Smooth muscle cell (in vitro differentiated cells): ENCODE data around the gene FNDC3B. TPM values are rescaled to one million over a fixed set of nuclear protein-coding genes. Genes with fewer than 3 reads are reported as not detected.

Experiments
- DNase-seq: peaks from one replicate; lab custom pipeline; 2025; ENCODE audit not compliant: unreplicated experiment; lab: John Stamatoyannopoulos, UW
- H2AFZ ChIP-seq: fragments of 200-600 bp; sonication (generic); 2 replicates; pipeline ENCODE4 v1.6.0; 2016; ENCODE audit warnings: antibody characterized with exemption, low read depth, mild to moderate bottlenecking
- H3F3A ChIP-seq: fragments of 200-600 bp; sonication (generic); 2 replicates; pipeline ENCODE4 v1.6.0; 2017; ENCODE audit warnings: antibody characterized with exemption, low read depth
- H3K27ac ChIP-seq: fragments of 200-600 bp; sonication (generic); 2 replicates; pipeline ENCODE4 v1.5.1; 2016; ENCODE audit warnings: low read depth, mild to moderate bottlenecking
- H3K27me3 ChIP-seq: fragments of 200-600 bp; sonication (generic); 2 replicates; pipeline ENCODE4 v1.6.1; 2016; ENCODE audit warnings: low read depth, mild to moderate bottlenecking
- H3K36me3 ChIP-seq: fragments of 200-600 bp; sonication (generic); 2 replicates; pipeline ENCODE4 v1.5.1; 2016; ENCODE audit warnings: low read depth
- H3K4me1 ChIP-seq: fragments of 200-600 bp; sonication (generic); 2 replicates; pipeline ENCODE4 v1.5.1; 2016; ENCODE audit warnings: low read depth
- H3K4me2 ChIP-seq: fragments of 200-600 bp; sonication (generic); 2 replicates; pipeline ENCODE4 v1.6.0; 2016; ENCODE audit warnings: mild to moderate bottlenecking
- H3K4me3 ChIP-seq: fragments of 200-600 bp; sonication (generic); 2 replicates; pipeline ENCODE4 v1.5.1; 2016; ENCODE audit warnings: mild to moderate bottlenecking
- H3K79me2 ChIP-seq: fragments of 200-600 bp; sonication (generic); 2 replicates; pipeline ENCODE4 v1.6.0; 2016; ENCODE audit warnings: low read depth, mild to moderate bottlenecking
- H3K9ac ChIP-seq: fragments of 200-600 bp; sonication (generic); 2 replicates; pipeline ENCODE4 v1.6.0; 2016; ENCODE audit warnings: low read depth
- H3K9me3 ChIP-seq: fragments of 200-600 bp; sonication (generic); replicated peaks from 2 replicates; pipeline ENCODE4 v1.5.1; 2016; ENCODE audit warnings: low read depth
- H4K20me1 ChIP-seq: fragments of 200-600 bp; sonication (generic); 2 replicates; pipeline ENCODE4 v1.6.0; 2016; ENCODE audit warnings: low read depth
- CTCF ChIP-seq: fragments of 200-600 bp; sonication (generic); IDR thresholded peaks from 2 replicates; pipeline ENCODE4 v1.5.1; 2017; ENCODE audit warnings: borderline replicate concordance, mild to moderate bottlenecking, antibody characterized with exemption; ENCODE audit not compliant: insufficient read depth, poor library complexity, severe bottlenecking
- WGBS: methylation state at CpG from one replicate; pipeline ENCODE4 v1.1.7; 2016; ENCODE audit warnings: low lambda C conversion rate; 5-methylcytosine and 5-hydroxymethylcytosine counted together
- polyA plus RNA-seq: library from polyadenylated mRNA; unstranded; fragments of >200 nt; fragmentation: Nextera tagmentation; extraction: Ambion mirVana; gene quantifications from 2 replicates; pipeline ENCODE4 v1.2.1, GENCODE V29; 2016
- total RNA-seq: library from RNA; depleted of rRNA; stranded (reverse); fragments of >200 nt; gene quantifications from 2 replicates; pipeline ENCODE4 v1.2.3, GENCODE V29; 2014

The FNDC3B gene
- total and polyA plus RNA-seq, 2 experiments from 2014 or later = 149 to 294 TPM

GRCh38 chr3:172054115-172054764, 14.9 kb downstream of the FNDC3B start:
- Histone ChIP-seq H3K79me2 (peaks cover 99% of the 10 kb centered on the region), H4K20me1 (peaks cover 100% of the 10 kb centered on the region), H3K4me2 (peak overlapping the region; percentile 76), H3F3A (peaks cover 45% of the 10 kb centered on the region), H3K27ac (peak overlapping the region; percentile 89), H3K4me3 (no peak overlapping the region), H3K4me1 (peaks cover 40% of the 10 kb centered on the region), H3K9ac (no peak overlapping the region), H3K36me3 (peaks cover 4% of the 10 kb centered on the region), H3K27me3 (no peaks in the 10 kb centered on the region), H2AFZ (no peak overlapping the region), H3K9me3 (no peaks in the 10 kb centered on the region)
- TF ChIP-seq CTCF = no peak
- WGBS = 85% methylated on average over 6 of the region's 6 CpGs
- DNase-seq = no peak

DNA sequence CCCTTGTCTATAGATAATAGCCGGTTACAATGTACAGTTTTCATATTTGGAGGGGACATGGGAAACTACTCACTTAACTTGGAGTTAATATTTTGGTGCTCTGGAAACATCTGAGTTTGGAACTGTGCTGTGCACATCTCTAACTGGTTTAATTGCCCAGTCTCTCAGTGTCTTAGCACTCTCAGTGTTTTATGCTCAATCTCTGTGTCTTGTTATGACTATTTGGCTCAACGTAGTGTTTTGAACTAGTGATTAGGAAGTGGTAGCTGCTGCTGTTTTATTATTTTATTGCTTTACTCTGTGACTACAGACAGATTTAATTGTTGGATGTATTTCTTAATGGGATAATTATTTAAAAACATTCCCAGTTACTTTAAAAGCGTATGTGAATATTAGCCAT, 17.0 kb downstream of the FNDC3B start:
- Histone ChIP-seq H3K4me2 (peak overlapping the region; percentile 11), H4K20me1 (peaks cover 100% of the 10 kb centered on the region), H3K9ac (peak overlapping the region; percentile 45), H3K79me2 (peaks cover 99% of the 10 kb centered on the region), H2AFZ (no peak overlapping the region), H3K4me1 (peaks cover 45% of the 10 kb centered on the region), H3F3A (peaks cover 60% of the 10 kb centered on the region), H3K27ac (peak overlapping the region; percentile 89), H3K27me3 (no peaks in the 10 kb centered on the region), H3K36me3 (peaks cover 4% of the 10 kb centered on the region), H3K9me3 (no peaks in the 10 kb centered on the region), H3K4me3 (no peak overlapping the region)
- DNase-seq = no peak
- WGBS = 70% methylated on average over 3 of the region's 3 CpGs
- no peak for TF ChIP-seq CTCF

- H3K36me3 ChIP-seq = peaks cover 4% of the 10 kb centered on the region
- 84% methylated on average over 3 of the region's 3 CpGs for whole genome bisulfite sequencing
- H3K79me2 ChIP-seq = peaks cover 99% of the 10 kb centered on the region
- no peaks in the 10 kb centered on the region for H3K9me3 ChIP-seq
- no peaks in the 10 kb centered on the region for H3K27me3 ChIP-seq
- H2AFZ ChIP-seq = no peak overlapping the region
- TF ChIP-seq CTCF = no peak
- H3K27ac ChIP-seq = peak overlapping the region; percentile 89
- peaks cover 60% of the 10 kb centered on the region for H3F3A ChIP-seq
- H3K4me2 ChIP-seq = peak overlapping the region; percentile 11
- peaks cover 100% of the 10 kb centered on the region for H4K20me1 ChIP-seq
- no peak overlapping the region for H3K4me3 ChIP-seq
- H3K9ac ChIP-seq = peak overlapping the region; percentile 3
- DNase-seq = no peak
- H3K4me1 ChIP-seq = peaks cover 45% of the 10 kb centered on the region
Observed at GRCh38 chr3:172057059-172057458, 17.7 kb downstream of the FNDC3B start.
